ENCODE data around the gene CBX4. TPM values are rescaled to one million over a fixed set of nuclear protein-coding genes. Genes with fewer than 3 reads are reported as not detected.

Gene CBX4
- total RNA-seq (2021) = 3.2 to 3.9 TPM (median 3.3 TPM) in 3 replicates
- Bru-seq, nascent RNA = percentile 34 among the genes with signal in this experiment
- long read RNA-seq, experiment 1, transcript CBX4-201 (5 exons, 2,664 nt) = major isoform, 5 of 6 reads
- long read RNA-seq, experiment 1, partial matches to known transcripts = 0 of 6 reads
- long read RNA-seq, experiment 1, other reads (novel, unspliced or antisense) = 1 of 6 reads
- long read RNA-seq, experiment 2, partial matches to known transcripts = 0 of 4 reads
- long read RNA-seq, experiment 2, other reads (novel, unspliced or antisense) = 4 of 4 reads
- long read RNA-seq, experiment 3 = 0 reads

DNA sequence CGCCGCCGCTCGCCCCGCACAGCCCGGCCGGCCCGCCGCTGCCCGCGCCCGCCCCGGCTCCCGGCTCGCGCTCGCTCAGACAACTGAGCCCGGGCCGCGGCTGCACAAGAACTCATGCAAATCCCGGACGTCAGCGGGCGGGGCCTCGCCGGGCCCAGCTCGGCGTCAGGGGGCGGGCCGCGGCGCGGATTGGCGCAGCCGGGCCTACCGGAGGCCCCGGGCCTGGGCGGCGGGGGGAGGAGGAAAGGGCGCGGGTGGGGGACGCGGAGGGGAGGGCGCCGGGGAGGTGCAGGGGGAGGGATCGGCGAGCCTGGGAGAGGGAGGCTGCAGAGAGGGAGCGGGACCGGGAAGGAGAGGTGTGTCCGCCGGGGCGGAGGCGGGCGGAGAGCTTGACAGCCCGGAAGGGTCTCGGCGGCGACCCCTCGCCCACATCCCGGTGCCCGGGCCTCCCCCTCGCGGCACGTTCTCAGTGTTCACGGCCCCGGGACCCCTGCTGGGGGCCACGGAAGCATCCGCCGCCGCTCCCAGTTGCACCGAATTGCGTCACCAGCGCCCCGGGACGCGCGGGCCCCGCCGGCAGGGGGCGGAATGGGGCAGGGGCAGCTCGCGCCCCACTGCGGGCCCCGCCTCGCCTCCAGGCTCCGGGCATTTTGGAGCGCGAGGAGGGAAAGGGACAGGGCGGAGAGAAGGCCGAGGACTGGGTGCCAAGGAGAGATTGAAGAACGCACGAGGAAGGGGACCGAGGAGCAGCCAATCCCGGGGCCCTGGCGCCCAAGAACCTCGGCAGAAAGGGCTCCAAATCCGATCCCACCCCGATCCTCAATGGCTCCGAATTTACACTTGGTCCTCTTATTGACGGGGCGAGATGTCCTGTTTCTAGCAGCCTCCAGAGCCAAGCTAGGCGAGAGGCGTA lies at the start of gene CBX4:
Gene CBX4, minus strand, starts transcription at position 85 of the 913 bp plus-strand sequence. CDS start 189 bp downstream, outside the sequence.
- POLR2A ChIA-PET = interaction anchor here (0.8 to 2.6 kb wide), 14 partner anchors 19 to 154 kb away, joined by 3 to 11 read pairs (median 4); partner anchors contain the start of gene CBX8
- DNase-seq (ENCODE audit: low spot score) (peak; percentile 91), ATAC-seq (peak; percentile 24)
- CTCF ChIA-PET = interaction anchor here (0.6 to 9.0 kb wide), 42 partner anchors 8 to 262 kb away, joined by 3 to 221 read pairs (median 6); partner anchors contain the start of genes CBX2, CBX8 and GAA
- Mint-ChIP-seq H3K4me3 (peak within 1 kb of the TSS; percentile 72), H3K9me3 (no peaks in the 10 kb centered on the region), H3K27ac (no peak within 1 kb of the TSS; the same call in 1 of the 2 replicates), H3K36me3 (no peaks in the 10 kb centered on the region), H3K4me1 (peaks cover 31% of the 10 kb centered on the region), H3K27me3 (ENCODE audit: low read depth) (peaks cover 89% of the 10 kb centered on the region)
- TF ChIP-seq ZNF423 (CRISPR knock-in tag; IDR thresholded peaks at IDR 0.05) (peak; percentile 63), GABPB1 (CRISPR knock-in tag; IDR thresholded peaks at IDR 0.05) (peak; percentile 100), OVOL2 (CRISPR knock-in tag; IDR thresholded peaks at IDR 0.05; ENCODE audit: borderline replicate concordance) (no peak), ZNF416 (CRISPR knock-in tag; IDR thresholded peaks at IDR 0.05) (0 out of 2 replicates have a peak, but pooled peaks have one; percentile 34), NR2C2 (CRISPR knock-in tag; IDR thresholded peaks at IDR 0.05) (0 out of 2 replicates have a peak, but pooled peaks have one; percentile 11), ELF4 (CRISPR knock-in tag; IDR thresholded peaks at IDR 0.05; ENCODE audit: low read depth) (0 out of 2 replicates have a peak, but pooled peaks have one; percentile 26), ESRRA (CRISPR knock-in tag; IDR thresholded peaks at IDR 0.05; ENCODE audit: borderline replicate concordance) (0 out of 2 replicates have a peak, but pooled peaks have one; percentile 54), ZNF263 (CRISPR knock-in tag; IDR thresholded peaks at IDR 0.05; ENCODE audit: low read depth) (0 out of 2 replicates have a peak, but pooled peaks have one; percentile 7)
- TF ChIP-seq, protein P1, sequence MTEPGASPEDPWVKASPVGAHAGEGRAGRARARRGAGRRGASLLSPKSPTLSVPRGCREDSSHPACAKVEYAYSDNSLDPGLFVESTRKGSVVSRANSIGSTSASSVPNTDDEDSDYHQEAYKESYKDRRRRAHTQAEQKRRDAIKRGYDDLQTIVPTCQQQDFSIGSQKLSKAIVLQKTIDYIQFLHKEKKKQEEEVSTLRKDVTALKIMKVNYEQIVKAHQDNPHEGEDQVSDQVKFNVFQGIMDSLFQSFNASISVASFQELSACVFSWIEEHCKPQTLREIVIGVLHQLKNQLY (CRISPR knock-in tag; IDR thresholded peaks at IDR 0.05) = 0 out of 2 replicates have a peak, but pooled peaks have one; percentile 31
- TF ChIP-seq, protein P2, sequence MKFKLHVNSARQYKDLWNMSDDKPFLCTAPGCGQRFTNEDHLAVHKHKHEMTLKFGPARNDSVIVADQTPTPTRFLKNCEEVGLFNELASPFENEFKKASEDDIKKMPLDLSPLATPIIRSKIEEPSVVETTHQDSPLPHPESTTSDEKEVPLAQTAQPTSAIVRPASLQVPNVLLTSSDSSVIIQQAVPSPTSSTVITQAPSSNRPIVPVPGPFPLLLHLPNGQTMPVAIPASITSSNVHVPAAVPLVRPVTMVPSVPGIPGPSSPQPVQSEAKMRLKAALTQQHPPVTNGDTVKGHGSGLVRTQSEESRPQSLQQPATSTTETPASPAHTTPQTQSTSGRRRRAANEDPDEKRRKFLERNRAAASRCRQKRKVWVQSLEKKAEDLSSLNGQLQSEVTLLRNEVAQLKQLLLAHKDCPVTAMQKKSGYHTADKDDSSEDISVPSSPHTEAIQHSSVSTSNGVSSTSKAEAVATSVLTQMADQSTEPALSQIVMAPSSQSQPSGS (CRISPR knock-in tag; IDR thresholded peaks at IDR 0.05; ENCODE audit: borderline replicate concordance, low read depth) = no peak
- TF ChIP-seq, protein P3, sequence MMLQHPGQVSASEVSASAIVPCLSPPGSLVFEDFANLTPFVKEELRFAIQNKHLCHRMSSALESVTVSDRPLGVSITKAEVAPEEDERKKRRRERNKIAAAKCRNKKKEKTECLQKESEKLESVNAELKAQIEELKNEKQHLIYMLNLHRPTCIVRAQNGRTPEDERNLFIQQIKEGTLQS (CRISPR knock-in tag; conservative IDR thresholded peaks at IDR 0.05) = peak; percentile 92
- TF ChIP-seq, protein P4, sequence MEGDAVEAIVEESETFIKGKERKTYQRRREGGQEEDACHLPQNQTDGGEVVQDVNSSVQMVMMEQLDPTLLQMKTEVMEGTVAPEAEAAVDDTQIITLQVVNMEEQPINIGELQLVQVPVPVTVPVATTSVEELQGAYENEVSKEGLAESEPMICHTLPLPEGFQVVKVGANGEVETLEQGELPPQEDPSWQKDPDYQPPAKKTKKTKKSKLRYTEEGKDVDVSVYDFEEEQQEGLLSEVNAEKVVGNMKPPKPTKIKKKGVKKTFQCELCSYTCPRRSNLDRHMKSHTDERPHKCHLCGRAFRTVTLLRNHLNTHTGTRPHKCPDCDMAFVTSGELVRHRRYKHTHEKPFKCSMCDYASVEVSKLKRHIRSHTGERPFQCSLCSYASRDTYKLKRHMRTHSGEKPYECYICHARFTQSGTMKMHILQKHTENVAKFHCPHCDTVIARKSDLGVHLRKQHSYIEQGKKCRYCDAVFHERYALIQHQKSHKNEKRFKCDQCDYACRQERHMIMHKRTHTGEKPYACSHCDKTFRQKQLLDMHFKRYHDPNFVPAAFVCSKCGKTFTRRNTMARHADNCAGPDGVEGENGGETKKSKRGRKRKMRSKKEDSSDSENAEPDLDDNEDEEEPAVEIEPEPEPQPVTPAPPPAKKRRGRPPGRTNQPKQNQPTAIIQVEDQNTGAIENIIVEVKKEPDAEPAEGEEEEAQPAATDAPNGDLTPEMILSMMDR (IDR thresholded peaks at IDR 0.05) = peak; percentile 57
- TF ChIP-seq, protein P5, sequence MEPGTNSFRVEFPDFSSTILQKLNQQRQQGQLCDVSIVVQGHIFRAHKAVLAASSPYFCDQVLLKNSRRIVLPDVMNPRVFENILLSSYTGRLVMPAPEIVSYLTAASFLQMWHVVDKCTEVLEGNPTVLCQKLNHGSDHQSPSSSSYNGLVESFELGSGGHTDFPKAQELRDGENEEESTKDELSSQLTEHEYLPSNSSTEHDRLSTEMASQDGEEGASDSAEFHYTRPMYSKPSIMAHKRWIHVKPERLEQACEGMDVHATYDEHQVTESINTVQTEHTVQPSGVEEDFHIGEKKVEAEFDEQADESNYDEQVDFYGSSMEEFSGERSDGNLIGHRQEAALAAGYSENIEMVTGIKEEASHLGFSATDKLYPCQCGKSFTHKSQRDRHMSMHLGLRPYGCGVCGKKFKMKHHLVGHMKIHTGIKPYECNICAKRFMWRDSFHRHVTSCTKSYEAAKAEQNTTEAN (CRISPR knock-in tag; IDR thresholded peaks at IDR 0.05) = peak; percentile 50; the same call in 1 of the 2 replicates
- TF ChIP-seq, protein P6, sequence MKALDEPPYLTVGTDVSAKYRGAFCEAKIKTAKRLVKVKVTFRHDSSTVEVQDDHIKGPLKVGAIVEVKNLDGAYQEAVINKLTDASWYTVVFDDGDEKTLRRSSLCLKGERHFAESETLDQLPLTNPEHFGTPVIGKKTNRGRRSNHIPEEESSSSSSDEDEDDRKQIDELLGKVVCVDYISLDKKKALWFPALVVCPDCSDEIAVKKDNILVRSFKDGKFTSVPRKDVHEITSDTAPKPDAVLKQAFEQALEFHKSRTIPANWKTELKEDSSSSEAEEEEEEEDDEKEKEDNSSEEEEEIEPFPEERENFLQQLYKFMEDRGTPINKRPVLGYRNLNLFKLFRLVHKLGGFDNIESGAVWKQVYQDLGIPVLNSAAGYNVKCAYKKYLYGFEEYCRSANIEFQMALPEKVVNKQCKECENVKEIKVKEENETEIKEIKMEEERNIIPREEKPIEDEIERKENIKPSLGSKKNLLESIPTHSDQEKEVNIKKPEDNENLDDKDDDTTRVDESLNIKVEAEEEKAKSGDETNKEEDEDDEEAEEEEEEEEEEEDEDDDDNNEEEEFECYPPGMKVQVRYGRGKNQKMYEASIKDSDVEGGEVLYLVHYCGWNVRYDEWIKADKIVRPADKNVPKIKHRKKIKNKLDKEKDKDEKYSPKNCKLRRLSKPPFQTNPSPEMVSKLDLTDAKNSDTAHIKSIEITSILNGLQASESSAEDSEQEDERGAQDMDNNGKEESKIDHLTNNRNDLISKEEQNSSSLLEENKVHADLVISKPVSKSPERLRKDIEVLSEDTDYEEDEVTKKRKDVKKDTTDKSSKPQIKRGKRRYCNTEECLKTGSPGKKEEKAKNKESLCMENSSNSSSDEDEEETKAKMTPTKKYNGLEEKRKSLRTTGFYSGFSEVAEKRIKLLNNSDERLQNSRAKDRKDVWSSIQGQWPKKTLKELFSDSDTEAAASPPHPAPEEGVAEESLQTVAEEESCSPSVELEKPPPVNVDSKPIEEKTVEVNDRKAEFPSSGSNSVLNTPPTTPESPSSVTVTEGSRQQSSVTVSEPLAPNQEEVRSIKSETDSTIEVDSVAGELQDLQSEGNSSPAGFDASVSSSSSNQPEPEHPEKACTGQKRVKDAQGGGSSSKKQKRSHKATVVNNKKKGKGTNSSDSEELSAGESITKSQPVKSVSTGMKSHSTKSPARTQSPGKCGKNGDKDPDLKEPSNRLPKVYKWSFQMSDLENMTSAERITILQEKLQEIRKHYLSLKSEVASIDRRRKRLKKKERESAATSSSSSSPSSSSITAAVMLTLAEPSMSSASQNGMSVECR (CRISPR knock-in tag; IDR thresholded peaks at IDR 0.05; ENCODE audit: borderline replicate concordance) = no peak
- TF ChIP-seq, protein P7, sequence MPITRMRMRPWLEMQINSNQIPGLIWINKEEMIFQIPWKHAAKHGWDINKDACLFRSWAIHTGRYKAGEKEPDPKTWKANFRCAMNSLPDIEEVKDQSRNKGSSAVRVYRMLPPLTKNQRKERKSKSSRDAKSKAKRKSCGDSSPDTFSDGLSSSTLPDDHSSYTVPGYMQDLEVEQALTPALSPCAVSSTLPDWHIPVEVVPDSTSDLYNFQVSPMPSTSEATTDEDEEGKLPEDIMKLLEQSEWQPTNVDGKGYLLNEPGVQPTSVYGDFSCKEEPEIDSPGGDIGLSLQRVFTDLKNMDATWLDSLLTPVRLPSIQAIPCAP (CRISPR knock-in tag; IDR thresholded peaks at IDR 0.05) = no peak
- TF ChIP-seq, protein P8, sequence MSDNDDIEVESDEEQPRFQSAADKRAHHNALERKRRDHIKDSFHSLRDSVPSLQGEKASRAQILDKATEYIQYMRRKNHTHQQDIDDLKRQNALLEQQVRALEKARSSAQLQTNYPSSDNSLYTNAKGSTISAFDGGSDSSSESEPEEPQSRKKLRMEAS (CRISPR knock-in tag; IDR thresholded peaks at IDR 0.05) = 0 out of 2 replicates have a peak, but pooled peaks have one; percentile 7

Data from WTC11 (cell line).